HG03045 (cell line): ENCODE data around the gene CERS1.

Source experiments
- ATAC-seq: cut with Tn5 transposase; IDR thresholded peaks from one replicate; pipeline ENCODE4 v1.9.1; 2021; ENCODE audit warnings: mild to moderate bottlenecking, moderate library complexity; ENCODE audit not compliant: unreplicated experiment

The CERS1 gene

GRCh38 chr19:18899624-18900560 lies 3.9 kb upstream of the CERS1 start:
- no peak for ATAC-seq

GRCh38 chr19:18898607-18899408 lies 2.9 kb upstream of the CERS1 start:
- no peak for ATAC-seq

- ATAC-seq, result no peak
Measured at GRCh38 chr19:18898081-18898606, 2.2 kb upstream of the CERS1 start.

GRCh38 chr19:18897094-18898029 lies 1.4 kb upstream of the CERS1 start:
- ATAC-seq, result no peak

- no peak for ATAC-seq
Measured at GRCh38 chr19:18896421-18896841, 473 bp upstream of the CERS1 start.

GRCh38 chr19:18895038-18895823 lies 727 bp downstream of the CERS1 start:
- no peak for ATAC-seq

- no peak for ATAC-seq
Measured at GRCh38 chr19:18894254-18895037, 1.5 kb downstream of the CERS1 start.

- ATAC-seq, result no peak
Measured at GRCh38 chr19:18893587-18894253, 2.2 kb downstream of the CERS1 start.

GRCh38 chr19:18889949-18890745 lies 5.8 kb downstream of the CERS1 start:
- ATAC-seq, result no peak

GRCh38 chr19:18886972-18887371 lies 9.0 kb downstream of the CERS1 start:
- ATAC-seq, result no peak

- no peak for ATAC-seq
Measured at GRCh38 chr19:18883526-18884304, 12.2 kb downstream of the CERS1 start.

GRCh38 chr19:18881491-18881890 lies 14.5 kb downstream of the CERS1 start:
- no peak for ATAC-seq

GRCh38 chr19:18879579-18880373 lies 16.2 kb downstream of the CERS1 start:
- no peak for ATAC-seq

- no peak for ATAC-seq
Measured at GRCh38 chr19:18878858-18879578, 16.9 kb downstream of the CERS1 start.

GRCh38 chr19:18878058-18878797 lies 17.7 kb downstream of the CERS1 start:
- ATAC-seq, result no peak
